CD14-positive monocyte (primary cell): ENCODE measurements around the gene PITPNC1. TPM values are rescaled to one million over a fixed set of nuclear protein-coding genes. Genes with fewer than 3 reads are reported as not detected.

ENCODE experiments used
- DNase-seq, 3 donors: peaks; one replicate each; pipeline ENCODE4 v3.0.0-alpha.2; 2011 to 2022
- H2AFZ ChIP-seq: 2 replicates; pipeline ENCODE4 v1.6.0; 2012; ENCODE audit warnings: mild to moderate bottlenecking, low read depth, low read length, inconsistent platforms; ENCODE audit not compliant: insufficient read depth, poor library complexity, severe bottlenecking
- H3K27ac ChIP-seq, 2 donors: 1 replicate in 1 of 2; 2 replicates in 1 of 2; pipeline ENCODE4 v1.5.1; 2012 to 2013; ENCODE audit warnings: low read length in 2 of 2, control low read depth in 1 of 2, inconsistent platforms in 1 of 2, low read depth in 1 of 2, mild to moderate bottlenecking in 1 of 2
- H3K27me3 ChIP-seq, 2 donors: one replicate each; pipeline versions ENCODE4 v1.6.0 to v1.6.1; 2011 to 2013; ENCODE audit warnings: low read length in 2 of 2; ENCODE audit not compliant: control insufficient read depth in 2 of 2, insufficient read depth in 2 of 2
- H3K36me3 ChIP-seq, 2 donors: replicated peaks in 1 of 2; 1 replicate in 1 of 2; 2 replicates in 1 of 2; pipeline versions ENCODE4 v1.5.1 to v1.6.1; 2012 to 2013; ENCODE audit warnings: low read length in 2 of 2, control low read depth in 1 of 2, inconsistent platforms in 1 of 2, mild to moderate bottlenecking in 1 of 2; ENCODE audit not compliant: insufficient read depth in 2 of 2, control insufficient read depth in 1 of 2
- H3K4me1 ChIP-seq, 2 donors: 1 replicate in 1 of 2; 2 replicates in 1 of 2; pipeline versions ENCODE4 v1.5.1 to v1.6.1; 2012 to 2013; ENCODE audit warnings: low read length in 2 of 2, control low read depth in 1 of 2, inconsistent platforms in 1 of 2, mild to moderate bottlenecking in 1 of 2, moderate library complexity in 1 of 2; ENCODE audit not compliant: insufficient read depth in 2 of 2, control insufficient read depth in 1 of 2
- H3K4me2 ChIP-seq: replicated peaks from 2 replicates; pipeline ENCODE3; 2012; ENCODE audit warnings: low read length, moderate library complexity, mild to moderate bottlenecking; ENCODE audit not compliant: poor library complexity, severe bottlenecking; ENCODE audit errors: extremely low read depth
- H3K4me3 ChIP-seq, 3 experiments: fragments of 200-600 bp in 1 of 3; sonication (generic) in 1 of 3; replicated peaks in 1 of 3; 1 replicate in 2 of 3; 2 replicates in 1 of 3; pipeline ENCODE4 v1.5.1; 2011 to 2013; ENCODE audit warnings: low read length in 3 of 3, mild to moderate bottlenecking in 3 of 3, control low read depth in 2 of 3, low read depth in 2 of 3, inconsistent platforms in 1 of 3, moderate library complexity in 1 of 3
- H3K79me2 ChIP-seq: 2 replicates; pipeline ENCODE4 v1.6.0; 2012; ENCODE audit warnings: mild to moderate bottlenecking, control low read depth, inconsistent platforms, low read length, moderate library complexity; ENCODE audit not compliant: insufficient read depth
- H3K9ac ChIP-seq: 2 replicates; pipeline ENCODE4 v1.6.0; 2017; ENCODE audit warnings: low read length, mild to moderate bottlenecking; ENCODE audit not compliant: insufficient read depth, poor library complexity, severe bottlenecking
- H3K9me3 ChIP-seq, 2 donors: replicated peaks in 1 of 2; 1 replicate in 1 of 2; 2 replicates in 1 of 2; pipeline versions ENCODE4 v1.5.1 to v1.6.1; 2012 to 2013; ENCODE audit warnings: low read length in 2 of 2, control low read depth in 1 of 2; ENCODE audit not compliant: control insufficient read depth in 1 of 2, insufficient read depth in 1 of 2
- H4K20me1 ChIP-seq: 2 replicates; pipeline ENCODE4 v1.6.0; 2012; ENCODE audit warnings: mild to moderate bottlenecking, low read length, control low read depth, moderate library complexity; ENCODE audit not compliant: insufficient read depth
- H3K27ac Mint-ChIP-seq, 7 donors: one replicate each; pipeline ENCODE4 v1.8.0; 2020; ENCODE audit warnings: mild to moderate bottlenecking in 7 of 7, mixed read lengths in 7 of 7, moderate library complexity in 6 of 7, inconsistent platforms in 2 of 7
- H3K27me3 Mint-ChIP-seq, 3 donors: one replicate each; pipeline ENCODE4 v1.8.0; 2021 to 2022; ENCODE audit warnings: low read depth in 3 of 3, mild to moderate bottlenecking in 3 of 3, mixed read lengths in 3 of 3, moderate library complexity in 3 of 3, inconsistent platforms in 1 of 3
- H3K36me3 Mint-ChIP-seq, 2 donors: one replicate each; pipeline ENCODE4 v1.8.0; 2020; ENCODE audit warnings: mixed read lengths in 2 of 2, inconsistent platforms in 1 of 2, mild to moderate bottlenecking in 1 of 2
- H3K4me1 Mint-ChIP-seq: one replicate; pipeline ENCODE4 v1.8.0; 2020; ENCODE audit warnings: mild to moderate bottlenecking, mixed read lengths
- H3K4me3 Mint-ChIP-seq, 2 donors: one replicate each; pipeline ENCODE4 v1.8.0; 2020; ENCODE audit warnings: mild to moderate bottlenecking in 2 of 2, mixed read lengths in 2 of 2, moderate library complexity in 1 of 2
- H3K9me3 Mint-ChIP-seq, 7 donors: one replicate each; pipeline ENCODE4 v1.8.0; 2020 to 2022; ENCODE audit warnings: mixed read lengths in 7 of 7, mild to moderate bottlenecking in 6 of 7, moderate library complexity in 6 of 7, inconsistent platforms in 2 of 7
- CTCF ChIP-seq: fragments of 200-600 bp; IDR thresholded peaks from one replicate; pipeline ENCODE4 v1.8.0; 2022; ENCODE audit warnings: antibody characterized with exemption, mild to moderate bottlenecking
- WGBS: methylation state at CpG from one replicate; pipeline ENCODE4 v1.1.5; 2013; ENCODE audit warnings: missing lambda C conversion rate; ENCODE audit not compliant: insufficient coverage; 5-methylcytosine and 5-hydroxymethylcytosine counted together
- intact Hi-C, 2 donors: fragments of 100-400 bp; cut with micrococcal nuclease; formaldehyde crosslinking; loops; one replicate each; pipeline versions ENCODE4 v1.15.0 to v1.15.1; 2023
- polyA plus RNA-seq, 3 donors: library from polyadenylated mRNA; depleted of rRNA in 1 of 3; unstranded in 2 of 3; stranded (reverse) in 1 of 3; fragments of 300-500 nt in 2 of 3; fragments of >200 nt in 1 of 3; fragmentation: Illumina TruSeq in 2 of 3; gene quantifications; 1 replicate in 2 of 3; 2 replicates in 1 of 3; pipeline ENCODE4 v1.2.3, GENCODE V29; 2012 to 2021

The PITPNC1 gene
- polyA plus RNA-seq, 3 donors = 18.5 to 31.0 (median 21.7) TPM

- no peaks in the 10 kb centered on the region for H3K9me3 Mint-ChIP-seq
- no peak overlapping the region for H3K9ac ChIP-seq
- peaks cover 0 to 2% (median 1%) of the 10 kb centered on the region in 3 donors for H3K27me3 Mint-ChIP-seq
- no peaks in the 10 kb centered on the region for H3K27me3 ChIP-seq
- H3K4me3 Mint-ChIP-seq = no peak overlapping the region
- H3K4me1 ChIP-seq = peaks cover 6 to 13% of the 10 kb centered on the region in 2 donors
- intact Hi-C loops = no loop called here
- H3K27ac ChIP-seq = no peak overlapping the region
- no peaks in the 10 kb centered on the region for H3K9me3 ChIP-seq
- H3K79me2 ChIP-seq = no peaks in the 10 kb centered on the region
- DNase-seq = no peak
- H3K36me3 ChIP-seq = peaks cover 5 to 21% of the 10 kb centered on the region in 2 donors
- H4K20me1 ChIP-seq = peaks cover 3% of the 10 kb centered on the region
- peaks cover 11% of the 10 kb centered on the region for H3K4me1 Mint-ChIP-seq
- TF ChIP-seq CTCF = no peak
- H3K36me3 Mint-ChIP-seq = peaks cover 14 to 39% of the 10 kb centered on the region in 2 donors
- no peak overlapping the region for H2AFZ ChIP-seq
- H3K4me2 ChIP-seq = no peak overlapping the region
- H3K27ac Mint-ChIP-seq = no peak overlapping the region
- WGBS = 90% methylated on average over 13 of the region's 13 CpGs
- no peak overlapping the region for H3K4me3 ChIP-seq
Observed at GRCh38 chr17:67575325-67575724, 198.2 kb downstream of the PITPNC1 start.

GRCh38 chr17:67576471-67577115 is 199.5 kb downstream of the PITPNC1 start:
- Mint-ChIP-seq H3K36me3 (peaks cover 18 to 36% of the 10 kb centered on the region in 2 donors), H3K27me3 (peaks cover 1 to 2% (median 2%) of the 10 kb centered on the region in 3 donors), H3K4me3 (no peak overlapping the region), H3K9me3 (no peaks in the 10 kb centered on the region), H3K4me1 (no peaks in the 10 kb centered on the region), H3K27ac (no peak overlapping the region)
- DNase-seq = no peak
- Histone ChIP-seq H2AFZ (no peak overlapping the region), H4K20me1 (no peaks in the 10 kb centered on the region), H3K9me3 (no peaks in the 10 kb centered on the region), H3K79me2 (no peaks in the 10 kb centered on the region), H3K27me3 (no peaks in the 10 kb centered on the region), H3K4me2 (no peak overlapping the region), H3K4me3 (no peak overlapping the region), H3K27ac (no peak overlapping the region), H3K36me3 (peaks cover 7 to 33% of the 10 kb centered on the region in 2 donors), H3K9ac (no peak overlapping the region), H3K4me1 (peaks cover 0 to under 1% of the 10 kb centered on the region in 2 donors)
- TF ChIP-seq CTCF = no peak
- intact Hi-C loops = no loop called here
- WGBS = 96% methylated on average over 8 of the region's 10 CpGs
